SH-SY5Y (cell line): ENCODE results near the gene GSN.

Source experiments
- GATA2 ChIP-seq: IDR thresholded peaks from 2 replicates; pipeline ENCODE4 v1.6.1; 2011; ENCODE audit warnings: mild to moderate bottlenecking, low read depth, low read length
- GATA3 ChIP-seq: IDR thresholded peaks from 2 replicates; pipeline ENCODE4 v1.6.1; 2011; ENCODE audit warnings: low read depth, mild to moderate bottlenecking, low read length, moderate library complexity

- TF ChIP-seq GATA2 = no peak
- no peak for TF ChIP-seq GATA3
These were observed 34.8 kb downstream of the GSN start for GRCh38 chr9:121302786-121303185.
